Measurements from ENCODE around the gene NOTUM.

Gene NOTUM

GRCh38 chr17:81992306-81993102, 31.5 kb upstream of the NOTUM start:
- no peaks in the 10 kb centered on the region for H3K36me3 ChIP-seq (ENCODE audit: insufficient read depth, low read length)
- H3K79me2 ChIP-seq (ENCODE audit: insufficient read depth, low read length) = no peaks in the 10 kb centered on the region
- TF ChIP-seq, protein P1, sequence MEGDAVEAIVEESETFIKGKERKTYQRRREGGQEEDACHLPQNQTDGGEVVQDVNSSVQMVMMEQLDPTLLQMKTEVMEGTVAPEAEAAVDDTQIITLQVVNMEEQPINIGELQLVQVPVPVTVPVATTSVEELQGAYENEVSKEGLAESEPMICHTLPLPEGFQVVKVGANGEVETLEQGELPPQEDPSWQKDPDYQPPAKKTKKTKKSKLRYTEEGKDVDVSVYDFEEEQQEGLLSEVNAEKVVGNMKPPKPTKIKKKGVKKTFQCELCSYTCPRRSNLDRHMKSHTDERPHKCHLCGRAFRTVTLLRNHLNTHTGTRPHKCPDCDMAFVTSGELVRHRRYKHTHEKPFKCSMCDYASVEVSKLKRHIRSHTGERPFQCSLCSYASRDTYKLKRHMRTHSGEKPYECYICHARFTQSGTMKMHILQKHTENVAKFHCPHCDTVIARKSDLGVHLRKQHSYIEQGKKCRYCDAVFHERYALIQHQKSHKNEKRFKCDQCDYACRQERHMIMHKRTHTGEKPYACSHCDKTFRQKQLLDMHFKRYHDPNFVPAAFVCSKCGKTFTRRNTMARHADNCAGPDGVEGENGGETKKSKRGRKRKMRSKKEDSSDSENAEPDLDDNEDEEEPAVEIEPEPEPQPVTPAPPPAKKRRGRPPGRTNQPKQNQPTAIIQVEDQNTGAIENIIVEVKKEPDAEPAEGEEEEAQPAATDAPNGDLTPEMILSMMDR (conservative IDR thresholded peaks at IDR 0.05; ENCODE audit: low read length) = no peak
- no peak for TF ChIP-seq EZH2phosphoT487 (IDR thresholded peaks at IDR 0.05; ENCODE audit: borderline replicate concordance)
- H3K4me1 ChIP-seq (ENCODE audit: insufficient read depth, low read length, poor library complexity, severe bottlenecking) = no peaks in the 10 kb centered on the region
- H3K4me2 ChIP-seq (ENCODE audit: low read depth, low read length, poor library complexity, severe bottlenecking) = no peak overlapping the region
- no peaks in the 10 kb centered on the region for H4K20me1 ChIP-seq (ENCODE audit: insufficient read depth, low read length, poor library complexity, severe bottlenecking)
- H3K4me3 ChIP-seq (ENCODE audit: low read length, poor library complexity, severe bottlenecking) = no peak overlapping the region
- no peaks in the 10 kb centered on the region for H3F3A ChIP-seq (ENCODE audit: low read depth)
- no peaks in the 10 kb centered on the region for H3K9me2 ChIP-seq (replicated peaks; ENCODE audit: low read depth, low read length)
- no peak overlapping the region for H3K9ac ChIP-seq (ENCODE audit: low read depth, low read length, poor library complexity, severe bottlenecking)
- no peaks in the 10 kb centered on the region for H3K27me3 ChIP-seq (ENCODE audit: insufficient read depth, low read length, poor library complexity, severe bottlenecking)
- H3K9me3 ChIP-seq (ENCODE audit: insufficient read depth, low read depth, low read length) = no peaks in the 10 kb centered on the region
- H2AFZ ChIP-seq (ENCODE audit: low read length) = no peak overlapping the region

GRCh38 chr17:81991684-81992305, 30.8 kb upstream of the NOTUM start:
- H3K27me3 ChIP-seq (ENCODE audit: insufficient read depth, low read length, poor library complexity, severe bottlenecking) = no peaks in the 10 kb centered on the region
- H3K4me2 ChIP-seq (ENCODE audit: low read depth, low read length, poor library complexity, severe bottlenecking) = no peak overlapping the region
- H3K4me3 ChIP-seq (ENCODE audit: low read length, poor library complexity, severe bottlenecking) = no peak overlapping the region

GRCh38 chr17:81990836-81991683, 30.1 kb upstream of the NOTUM start:
- Histone ChIP-seq H3K4me2 (ENCODE audit: low read depth, low read length, poor library complexity, severe bottlenecking) (no peak overlapping the region), H3K9ac (ENCODE audit: low read depth, low read length, poor library complexity, severe bottlenecking) (no peak overlapping the region), H3K9me2 (replicated peaks; ENCODE audit: low read depth, low read length) (no peaks in the 10 kb centered on the region), H3K79me2 (ENCODE audit: insufficient read depth, low read length) (no peaks in the 10 kb centered on the region), H3K27me3 (ENCODE audit: insufficient read depth, low read length, poor library complexity, severe bottlenecking) (no peaks in the 10 kb centered on the region), H2AFZ (ENCODE audit: low read length) (no peak overlapping the region), H3K9me3 (ENCODE audit: insufficient read depth, low read depth, low read length) (no peaks in the 10 kb centered on the region), H3K4me3 (ENCODE audit: low read length, poor library complexity, severe bottlenecking) (no peak overlapping the region), H3K36me3 (ENCODE audit: insufficient read depth, low read length) (no peaks in the 10 kb centered on the region), H3K4me1 (ENCODE audit: insufficient read depth, low read length, poor library complexity, severe bottlenecking) (no peaks in the 10 kb centered on the region), H3F3A (ENCODE audit: low read depth) (no peaks in the 10 kb centered on the region), H4K20me1 (ENCODE audit: insufficient read depth, low read length, poor library complexity, severe bottlenecking) (no peaks in the 10 kb centered on the region)
- TF ChIP-seq, protein P1 (conservative IDR thresholded peaks at IDR 0.05; ENCODE audit: low read length) = no peak
- TF ChIP-seq EZH2phosphoT487 (IDR thresholded peaks at IDR 0.05; ENCODE audit: borderline replicate concordance) = no peak

More at GRCh38 chr17:81991684-81992305, 30.8 kb upstream of the NOTUM start:
- no peaks in the 10 kb centered on the region for H3K4me1 ChIP-seq (ENCODE audit: insufficient read depth, low read length, poor library complexity, severe bottlenecking)
- no peaks in the 10 kb centered on the region for H3K79me2 ChIP-seq (ENCODE audit: insufficient read depth, low read length)
- H3K9me2 ChIP-seq (replicated peaks; ENCODE audit: low read depth, low read length) = no peaks in the 10 kb centered on the region
- no peak for TF ChIP-seq EZH2phosphoT487 (IDR thresholded peaks at IDR 0.05; ENCODE audit: borderline replicate concordance)
- TF ChIP-seq, protein P1 (conservative IDR thresholded peaks at IDR 0.05; ENCODE audit: low read length) = no peak
- H3F3A ChIP-seq (ENCODE audit: low read depth) = no peaks in the 10 kb centered on the region
- no peaks in the 10 kb centered on the region for H3K9me3 ChIP-seq (ENCODE audit: insufficient read depth, low read depth, low read length)
- no peaks in the 10 kb centered on the region for H3K36me3 ChIP-seq (ENCODE audit: insufficient read depth, low read length)
- H3K9ac ChIP-seq (ENCODE audit: low read depth, low read length, poor library complexity, severe bottlenecking) = no peak overlapping the region
- no peaks in the 10 kb centered on the region for H4K20me1 ChIP-seq (ENCODE audit: insufficient read depth, low read length, poor library complexity, severe bottlenecking)
- no peak overlapping the region for H2AFZ ChIP-seq (ENCODE audit: low read length)
